GM19395 (cell line): ENCODE data around the gene XRCC5.
"Not testable (repeated sequence)": the region's sequence is repeated elsewhere in the genome, so short reads cannot be mapped to it uniquely, and the experiment has no call there.

Experiments used
- ATAC-seq: cut with Tn5 transposase; IDR thresholded peaks from one replicate; pipeline ENCODE4 v1.9.1; 2021; ENCODE audit warnings: mild to moderate bottlenecking, moderate library complexity; ENCODE audit not compliant: unreplicated experiment

Gene XRCC5

GRCh38 chr2:216108967-216109921 lies at the start of gene XRCC5:
Gene XRCC5, plus strand, starts transcription at chr2:216109348. Its CDS starts 89 bp downstream, at chr2:216109437.
- peak; percentile 52 for ATAC-seq

- ATAC-seq: no peak
These were observed 45.0 kb upstream of the XRCC5 start for GRCh38 chr2:216064014-216064630.

- no peak for ATAC-seq
These were observed 44.5 kb upstream of the XRCC5 start for GRCh38 chr2:216064665-216065064.

GRCh38 chr2:216066230-216066629 lies 42.9 kb upstream of the XRCC5 start:
- no peak for ATAC-seq

GRCh38 chr2:216069028-216069427 lies 40.1 kb upstream of the XRCC5 start:
- no peak for ATAC-seq

GRCh38 chr2:216070195-216070594 lies 39.0 kb upstream of the XRCC5 start:
- no peak for ATAC-seq

- no peak for ATAC-seq
These were observed 37.9 kb upstream of the XRCC5 start for GRCh38 chr2:216071111-216071851.

- no peak for ATAC-seq
These were observed 36.7 kb upstream of the XRCC5 start for GRCh38 chr2:216072473-216072872.

- ATAC-seq: no peak
These were observed 35.4 kb upstream of the XRCC5 start for GRCh38 chr2:216073773-216074172.

- ATAC-seq: no peak
These were observed 34.8 kb upstream of the XRCC5 start for GRCh38 chr2:216074380-216074779.

GRCh38 chr2:216074794-216075193 lies 34.4 kb upstream of the XRCC5 start:
- ATAC-seq: no peak

- no peak for ATAC-seq
These were observed 33.4 kb upstream of the XRCC5 start for GRCh38 chr2:216075510-216076485.

GRCh38 chr2:216078776-216079175 lies 30.4 kb upstream of the XRCC5 start:
- ATAC-seq: no peak

GRCh38 chr2:216080048-216080447 lies 29.1 kb upstream of the XRCC5 start:
- ATAC-seq: not testable (repeated sequence)

GRCh38 chr2:216081012-216081411 lies 28.1 kb upstream of the XRCC5 start:
- peak; percentile 14 for ATAC-seq

- ATAC-seq: peak; percentile 91
These were observed 27.5 kb upstream of the XRCC5 start, which contains the start of the genes PECR and TMEM169 for GRCh38 chr2:216081487-216082116. Gene PECR, minus strand, starts transcription at chr2:216081809. Its CDS starts 68 bp downstream, at chr2:216081741. Gene TMEM169, plus strand, starts transcription at chr2:216081919. Its CDS starts 14,045 bp downstream, at chr2:216095964.

- ATAC-seq: peak; percentile 25
These were observed 26.9 kb upstream of the XRCC5 start for GRCh38 chr2:216082117-216082711.

- ATAC-seq: no peak
These were observed 26.3 kb upstream of the XRCC5 start for GRCh38 chr2:216082805-216083204.
